Fibroblast of villous mesenchyme (primary cell): ENCODE results near the gene JMJD8. TPM values are rescaled to one million over a fixed set of nuclear protein-coding genes. Genes with fewer than 3 reads are reported as not detected.
"Not testable (repeated sequence)": the region's sequence is repeated elsewhere in the genome, so short reads cannot be mapped to it uniquely, and the experiment has no call there.

ENCODE experiments used
- DNase-seq: peaks from one replicate; pipeline ENCODE4 v3.0.0-alpha.2; 2010; ENCODE audit warnings: low read depth
- H3K4me3 ChIP-seq: 2 replicates; pipeline ENCODE4 v1.5.1; 2011; ENCODE audit warnings: low read depth, mild to moderate bottlenecking, low read length
- total RNA-seq: library from RNA; depleted of rRNA; stranded (reverse); fragments of >200 nt; gene quantifications from 2 replicates; pipeline ENCODE4 v1.2.3, GENCODE V29; 2012
- TF ChIP-seq, protein P1 (sequence below): IDR thresholded peaks from 2 replicates; pipeline ENCODE4 v1.5.1; 2012; ENCODE audit warnings: low read depth, mild to moderate bottlenecking, low read length; ENCODE audit not compliant: insufficient read depth

The JMJD8 gene
- total RNA-seq, 1 donor = 36.3 TPM

DNA sequence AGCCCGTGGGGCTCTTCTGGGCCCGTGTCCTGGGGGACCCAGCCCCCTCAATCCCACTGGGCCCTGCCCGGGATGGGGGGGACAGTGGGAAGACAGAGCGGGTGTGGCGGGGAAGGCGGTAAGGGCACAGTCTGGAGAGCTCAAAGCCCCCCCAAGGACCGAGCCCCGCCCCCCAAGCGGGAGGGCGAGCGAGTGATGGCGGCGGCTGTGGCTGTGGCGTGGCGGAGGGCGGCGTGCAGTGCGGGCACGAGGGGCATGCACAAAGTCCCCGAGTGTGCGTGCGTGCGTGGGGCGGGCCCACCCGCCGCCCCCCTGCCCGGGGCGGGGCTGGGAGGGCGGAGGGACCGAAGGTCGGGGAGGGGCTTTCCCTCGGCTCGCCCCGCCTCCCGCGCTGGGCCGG is 9.6 kb upstream of the JMJD8 start:
- TF ChIP-seq, protein P1, sequence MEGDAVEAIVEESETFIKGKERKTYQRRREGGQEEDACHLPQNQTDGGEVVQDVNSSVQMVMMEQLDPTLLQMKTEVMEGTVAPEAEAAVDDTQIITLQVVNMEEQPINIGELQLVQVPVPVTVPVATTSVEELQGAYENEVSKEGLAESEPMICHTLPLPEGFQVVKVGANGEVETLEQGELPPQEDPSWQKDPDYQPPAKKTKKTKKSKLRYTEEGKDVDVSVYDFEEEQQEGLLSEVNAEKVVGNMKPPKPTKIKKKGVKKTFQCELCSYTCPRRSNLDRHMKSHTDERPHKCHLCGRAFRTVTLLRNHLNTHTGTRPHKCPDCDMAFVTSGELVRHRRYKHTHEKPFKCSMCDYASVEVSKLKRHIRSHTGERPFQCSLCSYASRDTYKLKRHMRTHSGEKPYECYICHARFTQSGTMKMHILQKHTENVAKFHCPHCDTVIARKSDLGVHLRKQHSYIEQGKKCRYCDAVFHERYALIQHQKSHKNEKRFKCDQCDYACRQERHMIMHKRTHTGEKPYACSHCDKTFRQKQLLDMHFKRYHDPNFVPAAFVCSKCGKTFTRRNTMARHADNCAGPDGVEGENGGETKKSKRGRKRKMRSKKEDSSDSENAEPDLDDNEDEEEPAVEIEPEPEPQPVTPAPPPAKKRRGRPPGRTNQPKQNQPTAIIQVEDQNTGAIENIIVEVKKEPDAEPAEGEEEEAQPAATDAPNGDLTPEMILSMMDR = no peak
- no peak for DNase-seq

DNA sequence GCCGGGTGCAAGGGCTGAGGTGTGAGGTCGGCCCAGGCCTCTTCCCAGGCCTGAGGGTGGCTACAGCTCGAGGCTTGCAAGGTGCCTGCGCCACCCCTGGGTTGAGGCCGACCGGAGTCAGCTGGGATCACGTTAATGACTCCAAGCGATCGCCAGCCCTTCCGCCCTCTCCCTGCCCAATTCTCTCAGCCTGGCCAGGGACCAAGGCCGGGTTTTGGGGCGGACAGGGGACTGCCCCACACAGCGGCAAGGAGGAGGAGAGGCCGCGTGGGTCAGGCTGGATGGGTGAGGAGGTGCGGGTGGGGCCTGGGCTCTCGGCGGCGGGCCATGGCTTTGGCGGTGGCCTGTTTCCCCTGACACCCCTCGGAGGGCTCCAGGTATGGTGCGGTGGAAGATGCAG is 9.2 kb upstream of the JMJD8 start:
- TF ChIP-seq, protein P1 = no peak
- no peak for DNase-seq
- no peak overlapping the region for H3K4me3 ChIP-seq

More for the DNA sequence above, 9.6 kb upstream of the JMJD8 start:
- no peak overlapping the region for H3K4me3 ChIP-seq

DNA sequence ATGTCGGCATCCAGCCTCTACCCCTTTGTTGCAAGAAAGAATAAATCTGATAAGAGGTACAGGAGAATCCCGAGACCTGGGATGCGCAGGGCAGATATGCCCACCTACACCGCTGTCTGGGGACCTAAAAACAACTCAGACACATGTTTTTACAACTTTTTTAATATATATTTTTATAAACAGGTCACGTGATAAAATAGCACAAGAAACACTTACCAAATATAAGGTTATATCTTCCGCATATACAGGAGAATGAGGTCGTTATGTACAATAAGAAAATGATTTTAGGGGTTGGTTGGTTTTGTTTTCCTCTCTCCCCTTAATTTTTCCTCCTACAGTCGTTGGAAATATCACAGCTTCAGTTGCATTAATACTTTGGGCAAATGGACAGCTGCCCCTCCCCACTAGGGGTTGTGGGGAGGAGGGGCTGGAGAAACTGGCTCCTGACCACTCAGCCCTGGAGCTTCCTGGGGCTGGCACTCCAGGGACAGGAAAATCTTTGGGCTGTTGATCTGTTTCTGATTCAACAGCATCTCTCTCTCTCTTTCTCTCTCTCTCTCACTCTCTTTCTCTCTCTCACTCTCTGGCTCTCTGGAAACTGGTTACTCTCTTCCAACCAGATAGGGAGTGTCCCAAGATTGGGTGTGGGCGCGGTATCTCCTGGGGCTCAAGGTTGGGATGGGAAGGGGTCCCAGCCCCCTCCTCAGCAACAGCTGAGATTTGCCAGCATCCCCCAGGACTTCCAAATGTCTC is 8.4 kb upstream of the JMJD8 start:
- TF ChIP-seq, protein P1 = no peak
- H3K4me3 ChIP-seq = no peak overlapping the region
- DNase-seq = no peak

DNA sequence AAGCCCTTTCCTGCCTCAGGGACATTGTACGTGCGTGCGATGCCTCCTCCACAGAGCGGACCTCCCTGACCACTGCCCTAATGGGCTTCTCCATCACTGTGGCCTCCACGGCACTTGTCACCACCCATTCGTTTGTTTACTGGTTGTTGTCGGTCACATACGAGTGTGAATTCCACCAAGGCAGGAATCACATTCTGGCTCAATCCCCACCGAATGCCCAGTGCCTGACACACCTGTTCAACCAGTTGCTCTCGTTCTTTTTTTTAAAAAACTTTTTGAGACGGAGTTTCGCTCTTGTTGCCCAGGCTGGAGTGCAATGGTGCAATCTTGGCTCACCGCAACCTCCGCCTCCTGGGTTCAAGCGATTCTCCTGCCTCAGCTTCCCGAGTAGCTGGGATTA is 7.1 kb upstream of the JMJD8 start:
- not testable (repeated sequence) for DNase-seq, H3K4me3 ChIP-seq

DNA sequence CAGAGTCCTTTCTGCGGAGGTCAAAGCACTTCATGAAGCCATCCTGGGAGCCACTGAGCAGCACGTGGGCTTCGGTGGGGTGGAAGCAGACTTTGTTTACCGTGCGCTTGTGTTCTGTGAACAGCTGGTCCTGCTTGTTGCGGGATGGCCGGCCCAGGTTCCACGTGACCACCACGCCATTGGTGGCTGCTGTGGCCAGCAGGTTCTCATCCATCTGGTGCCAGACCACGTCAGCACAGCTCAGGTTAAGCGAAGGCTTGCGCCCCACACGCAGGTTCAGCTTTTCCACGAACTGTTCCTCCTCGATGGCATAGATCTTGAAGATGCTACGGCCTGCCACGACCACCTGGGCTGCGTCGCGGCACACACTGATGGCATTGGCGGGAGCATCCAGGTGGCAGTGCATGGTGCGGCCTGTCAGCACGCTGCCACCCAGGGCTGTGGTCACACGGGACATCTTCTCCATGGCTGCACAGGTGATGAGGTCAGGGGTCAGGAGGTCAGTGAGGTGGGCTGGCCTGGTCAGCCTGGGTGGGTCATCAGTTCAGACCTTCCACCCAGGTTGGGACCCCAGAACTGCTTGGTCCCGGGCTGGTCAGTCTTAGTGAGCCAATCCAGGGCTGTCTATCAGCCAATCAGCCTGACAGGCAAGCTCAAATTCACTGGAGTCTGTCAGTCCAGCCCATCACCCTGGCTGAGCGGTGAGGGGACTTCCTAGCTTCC is 5.2 kb upstream of the JMJD8 start:
- DNase-seq = no peak
- H3K4me3 ChIP-seq = peak overlapping the region; percentile 90
- TF ChIP-seq, protein P1 = no peak

DNA sequence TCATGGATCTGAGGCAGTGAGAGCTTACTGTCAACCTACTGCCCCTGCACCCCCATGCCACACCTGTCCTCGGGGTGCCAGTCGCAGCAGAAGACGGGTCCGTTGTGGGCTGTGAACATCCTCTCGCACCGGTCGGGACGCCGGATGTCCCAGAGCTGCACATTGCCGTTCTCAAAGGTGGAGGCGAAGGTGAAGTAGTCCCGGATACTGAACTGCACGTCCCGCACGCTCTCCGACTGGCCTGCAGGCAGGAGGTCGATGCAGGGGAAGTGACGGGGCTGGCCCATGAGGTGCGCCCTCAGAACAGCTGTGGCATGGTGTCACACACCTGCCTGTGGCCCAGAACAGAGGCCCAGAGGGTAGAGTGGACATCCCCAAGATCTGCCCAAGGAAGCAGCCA is 3.4 kb upstream of the JMJD8 start:
- no peak for DNase-seq
- no peak overlapping the region for H3K4me3 ChIP-seq
- TF ChIP-seq, protein P1 = no peak

DNA sequence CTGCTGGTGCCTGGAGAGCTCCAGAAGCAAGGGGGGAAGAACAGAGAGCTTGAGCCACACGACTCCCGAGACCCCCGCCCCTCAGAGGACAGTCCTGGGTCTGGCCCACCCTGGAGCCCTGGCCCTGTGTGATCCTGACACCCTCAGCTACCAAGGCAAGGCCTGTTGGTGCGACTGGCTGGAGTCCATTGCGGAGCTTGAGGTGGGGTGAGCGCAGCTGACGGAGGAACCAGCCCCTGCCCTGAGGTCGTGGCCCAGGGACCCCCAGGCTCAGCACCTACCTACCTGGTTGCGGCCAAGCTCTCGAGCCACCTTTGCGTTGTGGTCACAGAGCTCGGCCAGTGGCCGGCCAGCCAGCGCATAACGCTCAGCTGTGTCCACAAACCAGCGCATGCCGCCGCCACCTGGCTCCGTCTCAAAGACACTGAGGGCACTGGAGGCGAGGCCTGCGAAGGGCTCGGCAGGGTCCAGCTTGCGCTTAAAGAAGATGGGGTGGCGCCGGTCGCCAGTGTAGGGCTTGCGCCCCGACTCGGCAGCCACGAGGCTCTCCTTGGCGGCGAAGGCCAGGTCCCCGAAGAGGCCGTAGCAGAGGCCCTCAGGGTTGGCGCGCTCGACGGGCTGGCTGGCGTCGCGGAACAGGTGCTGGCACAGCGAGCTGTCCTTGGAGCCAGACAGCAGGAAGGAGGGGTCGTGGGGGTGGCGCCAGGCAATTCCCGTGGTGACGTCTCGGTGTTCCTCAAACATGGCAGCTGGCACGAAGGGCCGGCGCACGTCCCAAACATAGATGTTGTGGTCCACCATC is 2.5 kb upstream of the JMJD8 start:
- TF ChIP-seq, protein P1 = no peak

More for the DNA sequence above, 2.5 kb upstream of the JMJD8 start:
- no peak for DNase-seq
- no peak overlapping the region for H3K4me3 ChIP-seq
